ENCODE data around the gene SYT4.

- TF ChIP-seq CTCF (IDR thresholded peaks at IDR 0.05) (no peak), ZFX (IDR thresholded peaks at IDR 0.05; ENCODE audit: borderline replicate concordance) (no peak)
Observed at GRCh38 chr18:43310239-43310638, 32.9 kb upstream of the SYT4 start.
